GM13976 (cell line): ENCODE results near the gene AP2A2.

Experiments
- DNase-seq: peaks from one replicate; pipeline ENCODE4 v3.0.0; 2012; ENCODE audit warnings: low spot score
- CTCF ChIP-seq: IDR thresholded peaks from 2 replicates; pipeline ENCODE4 v1.5.1; 2012; ENCODE audit warnings: borderline replicate concordance, mild to moderate bottlenecking; ENCODE audit not compliant: insufficient read depth; ENCODE audit errors: extremely low read depth, missing control alignments, control extremely low read depth
- in situ Hi-C: fragments of 300-500 bp; cut with MboI; formaldehyde crosslinking; loops from one replicate; pipeline ENCODE4 v1.12.0; 2022; ENCODE audit warnings: low sequenced_read_pairs, mixed read lengths, inconsistent platforms; ENCODE audit not compliant: unreplicated experiment

AP2A2 gene

GRCh38 chr11:911890-912219 lies 13.8 kb upstream of the AP2A2 start:
- TF ChIP-seq CTCF: no peak
- in situ Hi-C loops: no loop called here
- DNase-seq: no peak

DNA sequence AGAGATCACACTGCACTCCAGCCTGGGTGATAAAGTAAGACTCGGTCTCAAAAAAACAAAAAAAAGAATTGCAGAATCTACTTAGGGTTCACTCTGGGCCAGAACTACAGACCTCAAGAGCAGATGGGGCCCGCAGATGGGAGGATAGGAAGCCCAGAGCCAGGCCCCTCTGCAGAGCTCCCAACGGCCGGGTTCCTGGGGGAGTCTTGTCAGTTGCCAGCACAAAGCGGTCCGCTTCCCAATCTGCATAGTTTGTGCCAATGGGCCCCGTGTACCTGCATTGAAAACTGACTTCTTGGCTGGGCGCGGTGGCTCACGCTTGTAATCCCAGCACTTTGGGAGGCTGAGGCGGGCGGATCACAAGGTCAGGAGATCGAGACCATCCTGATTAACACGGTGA lies 13.4 kb upstream of the AP2A2 start:
- no peak for TF ChIP-seq CTCF
- DNase-seq: no peak
- in situ Hi-C loops: no loop called here

- no peak for TF ChIP-seq CTCF
- in situ Hi-C loops: no loop called here
- DNase-seq: no peak
Observed at GRCh38 chr11:913043-913442, 12.6 kb upstream of the AP2A2 start.

DNA sequence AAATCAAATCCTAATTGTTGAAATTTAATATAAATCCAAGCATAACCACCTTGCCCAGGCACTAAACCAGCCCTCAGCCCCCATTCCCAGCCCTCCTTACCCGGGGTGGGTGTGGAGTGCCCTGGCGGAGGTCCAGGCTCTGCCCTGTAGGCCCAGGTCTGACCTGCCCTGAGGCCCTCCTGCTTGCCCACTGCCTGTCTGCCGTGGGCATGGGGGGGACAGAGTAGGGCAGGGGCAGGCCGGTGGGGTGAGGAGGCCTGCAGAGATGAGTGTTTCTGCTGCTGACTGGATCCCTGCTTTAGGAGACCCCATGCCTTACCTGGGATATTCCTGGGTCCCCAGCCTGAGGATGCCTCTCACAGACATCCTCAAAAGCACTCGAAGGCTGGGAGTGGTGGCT lies 11.5 kb upstream of the AP2A2 start:
- DNase-seq: no peak
- TF ChIP-seq CTCF: no peak

DNA sequence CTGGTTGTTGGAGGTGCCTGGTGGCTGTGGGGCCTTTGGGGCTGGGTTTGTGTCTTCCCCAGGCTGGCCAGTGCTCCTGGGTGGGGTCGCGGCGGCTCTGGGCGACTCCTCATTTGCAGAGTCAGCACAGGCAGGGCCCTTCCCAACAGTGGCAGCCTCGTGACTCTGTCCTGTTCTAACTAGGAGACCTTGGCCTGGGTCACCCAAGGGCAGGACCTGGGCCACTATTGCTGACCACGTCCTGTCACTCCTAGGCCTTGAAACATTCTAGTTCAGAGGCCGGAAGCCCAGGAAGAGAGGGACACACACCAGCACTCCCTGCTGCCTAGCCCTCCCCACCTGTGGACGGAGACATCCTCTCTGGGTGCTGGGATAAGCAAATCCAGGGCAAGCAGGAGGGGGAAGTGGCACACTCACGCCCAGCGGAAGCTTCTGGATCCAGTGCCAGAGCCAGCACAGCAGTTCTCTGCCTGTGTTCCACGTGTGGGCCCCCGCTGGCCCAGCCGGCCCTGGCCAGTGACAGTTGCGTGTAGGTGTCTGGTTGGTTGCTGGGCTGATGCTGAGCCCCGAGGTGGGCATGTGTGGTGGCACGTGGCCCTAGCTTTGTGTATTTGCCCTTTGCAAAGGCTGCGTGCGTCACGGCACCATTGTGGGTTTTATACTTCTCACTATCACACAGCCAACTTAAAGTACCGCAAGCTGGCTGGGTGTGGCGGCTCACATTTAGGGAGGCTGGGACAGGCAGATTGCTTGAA lies 10.7 kb upstream of the AP2A2 start:
- TF ChIP-seq CTCF: no peak
- in situ Hi-C loops: no loop called here
- DNase-seq: no peak

More for the DNA sequence above, 11.5 kb upstream of the AP2A2 start:
- in situ Hi-C loops: no loop called here

GRCh38 chr11:917426-917825 lies 8.2 kb upstream of the AP2A2 start:
- DNase-seq: no peak
- in situ Hi-C loops: no loop called here
- TF ChIP-seq CTCF: no peak

DNA sequence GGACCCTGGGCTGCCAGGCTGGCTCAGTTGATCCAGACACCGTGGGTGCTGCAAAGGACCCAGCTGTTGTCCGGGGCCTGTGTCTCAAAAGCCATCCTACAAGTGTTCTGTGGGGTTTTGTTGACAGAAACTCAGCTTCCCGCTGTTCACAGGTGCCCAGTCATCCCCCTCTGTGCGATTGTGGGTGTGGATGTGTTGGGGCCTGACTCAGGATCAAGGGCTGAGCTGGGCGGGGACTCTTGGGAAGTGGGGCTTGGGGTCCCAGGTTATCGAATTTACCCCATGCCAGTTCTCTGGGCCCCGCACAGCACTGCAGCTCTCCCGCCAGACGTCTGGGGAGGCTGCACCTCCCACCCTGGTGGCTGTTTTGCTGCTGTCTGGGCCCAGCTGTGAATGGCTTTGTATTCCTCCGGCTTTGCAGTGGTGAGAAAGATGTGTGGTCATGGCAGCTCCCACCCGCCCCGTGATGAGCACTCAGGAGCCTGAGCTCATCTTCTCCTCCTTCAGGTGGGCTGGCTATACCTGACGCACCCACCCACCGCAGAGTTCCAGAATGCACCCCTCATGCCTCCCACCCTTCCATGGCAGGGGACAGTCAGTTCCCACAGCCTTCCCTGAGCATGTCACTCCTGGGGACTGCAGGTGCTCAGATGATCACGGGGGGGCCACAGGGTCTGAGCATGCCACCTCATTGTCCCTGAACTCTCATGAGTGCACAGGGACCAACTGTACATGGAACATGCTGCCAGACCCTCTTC lies 3.6 kb upstream of the AP2A2 start:
- no peak for TF ChIP-seq CTCF
- DNase-seq: no peak
- in situ Hi-C loops: no loop called here
